B cell (primary cell): Measurements from ENCODE around the gene ATP5F1E.

Source experiments
- CTCF ChIP-seq: fragments of 200-600 bp; IDR thresholded peaks from one replicate; pipeline ENCODE4 v1.8.0; 2022; ENCODE audit warnings: antibody characterized with exemption, mild to moderate bottlenecking
- EZH2 ChIP-seq: IDR thresholded peaks from 2 replicates; pipeline ENCODE4 v1.6.1; 2012; ENCODE audit warnings: borderline replicate concordance, low read depth, mild to moderate bottlenecking, moderate library complexity, low read length; ENCODE audit not compliant: insufficient read depth, poor library complexity, severe bottlenecking

GRCh38 chr20:58986968-58987517 is 45.1 kb downstream of the ATP5F1E start:
- TF ChIP-seq CTCF (no peak), EZH2 (no peak)
